Upper lobe of left lung (tissue), 4 donors: ENCODE results near the gene CNTLN.

Source experiments
- CTCF ChIP-seq, 6 experiments: fragments of 450-650 bp in 4 of 6; fragments of 200-600 bp in 2 of 6; sonication (generic) in 2 of 6; IDR thresholded peaks; one replicate each; pipeline ENCODE4 v1.5.1; 2016 to 2019; ENCODE audit warnings: antibody characterized with exemption in 6 of 6
- EP300 ChIP-seq, 4 donors: sonication (generic); formaldehyde crosslinking; IDR thresholded peaks; one replicate each; pipeline ENCODE4 v1.5.1; 2017; ENCODE audit warnings: antibody characterized with exemption in 4 of 4, control low read depth in 2 of 4
- POLR2AphosphoS5 ChIP-seq, 2 donors: sonication (generic); formaldehyde crosslinking; IDR thresholded peaks; one replicate each; pipeline ENCODE4 v1.5.1; 2017; ENCODE audit warnings: antibody characterized with exemption in 2 of 2

DNA sequence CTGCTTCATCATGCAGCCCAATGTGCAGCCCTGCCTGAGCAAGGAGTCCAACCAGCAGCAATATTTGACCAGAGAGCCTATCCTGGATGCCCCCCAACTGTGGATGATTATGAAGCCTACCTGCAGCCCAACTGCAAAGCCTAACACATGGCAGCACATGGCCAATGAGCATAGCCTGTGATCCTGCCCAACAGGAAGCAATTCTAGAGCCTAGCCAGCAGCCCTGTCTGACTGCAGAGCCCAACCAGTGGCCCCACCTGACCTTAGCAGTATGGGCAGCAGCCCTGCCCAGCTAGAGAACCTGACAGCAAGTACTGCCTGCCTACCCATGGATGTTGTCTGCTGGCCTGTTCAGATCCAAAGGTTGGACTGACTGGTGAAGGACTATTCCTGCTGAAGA is 346.7 kb downstream of the CNTLN start:
- no peak for TF ChIP-seq POLR2AphosphoS5 (IDR thresholded peaks at IDR 0.05)
- TF ChIP-seq CTCF (IDR thresholded peaks at IDR 0.05) = no peak
- no peak for TF ChIP-seq EP300 (IDR thresholded peaks at IDR 0.05)
